GM18499 (cell line): Measurements from ENCODE around the gene CHMP1A.
"Not testable (repeated sequence)": the region's sequence is repeated elsewhere in the genome, so short reads cannot be mapped to it uniquely, and the experiment has no call there.

ENCODE experiments used
- ATAC-seq: cut with Tn5 transposase; IDR thresholded peaks from one replicate; pipeline ENCODE4 v1.9.1; 2021; ENCODE audit warnings: moderate number of reproducible peaks; ENCODE audit not compliant: insufficient read depth, unreplicated experiment

Gene CHMP1A

GRCh38 chr16:89661215-89661614 is 3.7 kb upstream of the CHMP1A start:
- ATAC-seq = no peak

DNA sequence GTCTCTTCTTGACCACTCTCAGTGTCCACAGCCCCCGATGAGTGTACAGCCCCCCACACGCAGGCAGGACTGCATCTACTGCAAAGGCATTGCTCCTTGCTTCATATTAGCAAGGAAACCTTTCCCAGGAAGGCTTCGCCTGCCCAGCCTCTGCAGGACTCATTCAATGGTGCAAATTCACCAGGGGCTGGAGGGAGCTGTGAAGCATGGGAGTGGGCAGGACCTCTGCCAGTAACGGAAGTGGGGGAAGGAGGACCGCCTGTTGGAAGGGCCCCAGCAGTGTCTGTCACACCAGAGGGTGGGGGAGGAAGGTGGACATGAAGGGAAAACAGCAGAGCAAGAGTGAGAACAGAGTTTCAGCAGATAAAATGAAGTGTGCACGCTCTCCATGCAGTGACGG is 2.6 kb upstream of the CHMP1A start:
- ATAC-seq = no peak

GRCh38 chr16:89658221-89658879 is 842 bp upstream of the CHMP1A start:
- ATAC-seq = no peak

GRCh38 chr16:89656435-89657121 is 930 bp downstream of the CHMP1A start:
- ATAC-seq = no peak

- ATAC-seq = no peak
Observed at GRCh38 chr16:89655062-89655643, 2.4 kb downstream of the CHMP1A start.

- ATAC-seq = no peak
Observed at GRCh38 chr16:89653656-89654295, 3.7 kb downstream of the CHMP1A start.

GRCh38 chr16:89651584-89651983 is 5.9 kb downstream of the CHMP1A start:
- ATAC-seq = no peak

DNA sequence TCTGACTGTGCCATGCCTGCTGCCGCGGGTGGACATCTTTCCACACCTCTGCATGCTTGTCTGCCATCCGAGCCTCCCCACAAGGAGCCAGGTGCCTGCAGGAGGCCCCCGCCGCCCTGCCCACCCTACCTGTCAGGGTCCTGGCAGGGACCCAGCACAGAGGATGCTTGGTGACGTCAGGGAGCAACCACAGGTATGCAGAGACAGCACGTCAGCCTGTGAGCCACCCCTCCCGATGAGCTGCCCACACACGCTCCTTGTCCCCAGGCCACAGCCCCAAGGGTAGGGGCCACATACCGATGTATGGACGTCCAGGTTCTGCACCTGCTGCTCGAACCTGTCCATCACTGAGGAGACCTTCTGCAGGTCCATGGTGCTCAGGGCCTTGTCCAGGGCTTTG is 10.6 kb downstream of the CHMP1A start:
- ATAC-seq = no peak

DNA sequence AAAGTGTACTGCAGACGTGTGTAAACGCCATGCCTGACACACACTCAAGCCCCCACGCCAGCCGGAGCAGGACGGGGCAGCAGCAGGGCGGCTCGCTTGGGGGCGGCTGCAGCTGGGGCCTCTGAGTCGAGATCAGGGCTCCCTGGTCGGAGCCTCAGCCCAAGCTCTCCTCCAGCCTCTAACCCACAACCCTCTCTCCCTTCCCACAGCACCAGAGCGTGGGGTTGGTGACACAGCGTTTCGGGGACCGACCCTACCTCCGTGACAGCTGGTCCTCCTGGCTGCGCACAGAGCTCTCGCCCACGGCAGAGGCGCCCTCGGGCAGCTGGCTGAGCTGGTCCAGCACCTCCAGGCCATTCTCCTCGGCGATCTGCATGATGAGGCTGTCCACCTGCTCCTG is 11.2 kb downstream of the CHMP1A start:
- no peak for ATAC-seq

DNA sequence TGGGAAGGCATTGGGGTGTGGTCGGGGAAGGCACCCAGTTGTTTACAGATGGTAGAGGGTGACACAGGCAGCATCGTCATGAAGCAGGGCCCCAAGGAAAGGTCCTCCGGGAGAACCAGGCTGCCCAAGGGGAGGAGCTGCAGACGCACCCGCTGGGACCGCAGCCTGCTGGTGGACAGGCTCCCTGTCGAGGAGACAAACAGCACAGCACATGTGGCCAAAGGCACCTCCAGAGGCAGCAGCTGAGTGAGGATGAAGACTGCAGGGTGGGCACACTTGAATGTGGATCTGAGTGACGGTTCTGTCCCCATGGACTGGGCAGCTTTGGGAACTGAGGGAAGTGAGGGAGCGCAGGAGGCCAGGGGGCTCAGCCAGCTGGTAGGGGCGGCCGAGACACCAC is 12.4 kb downstream of the CHMP1A start:
- ATAC-seq = no peak

DNA sequence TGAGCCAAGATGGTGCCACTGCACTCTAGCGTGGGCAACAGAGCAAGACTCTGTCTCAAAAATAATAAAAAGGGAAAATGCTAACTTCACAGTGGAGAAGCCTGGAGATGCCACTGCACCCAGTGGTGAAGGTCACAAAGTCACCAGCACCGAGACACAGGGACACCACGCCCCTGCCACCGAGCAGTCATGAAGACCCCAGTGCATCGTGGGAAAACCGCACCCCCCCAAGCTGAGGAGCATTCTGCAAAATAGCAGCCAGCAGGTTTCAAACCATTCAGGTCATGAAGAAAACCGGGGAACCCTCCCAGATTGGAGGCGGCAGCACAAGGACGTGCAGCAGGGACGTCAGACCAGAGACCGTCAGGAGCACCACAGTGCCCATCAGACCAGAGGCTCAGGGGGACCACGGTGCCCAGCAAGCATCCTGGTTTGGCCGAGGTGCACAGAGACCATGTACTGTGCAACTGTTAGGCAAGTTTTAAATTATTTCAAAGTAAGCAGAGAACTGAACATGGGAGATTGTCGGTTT is 13.7 kb downstream of the CHMP1A start:
- no peak for ATAC-seq

DNA sequence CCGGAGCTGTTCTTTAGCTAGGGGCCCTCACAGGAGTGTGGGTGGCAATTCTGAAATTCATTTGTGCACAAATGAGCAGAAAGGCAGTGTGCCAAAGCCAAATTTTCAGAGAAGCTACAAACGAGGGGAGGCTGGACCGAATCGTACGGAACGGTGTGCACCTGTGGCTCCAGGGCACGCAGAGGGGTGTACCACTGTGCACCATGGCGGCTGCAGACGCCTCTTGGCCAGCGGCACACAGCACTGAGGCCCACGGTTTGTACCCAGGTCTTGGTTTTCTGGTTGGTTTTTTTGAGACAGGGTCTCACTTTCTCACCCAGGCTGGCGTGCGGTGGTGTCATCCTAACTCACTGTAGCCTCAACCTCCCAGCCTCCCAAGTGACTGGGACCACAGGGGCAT is 14.9 kb downstream of the CHMP1A start:
- no peak for ATAC-seq

DNA sequence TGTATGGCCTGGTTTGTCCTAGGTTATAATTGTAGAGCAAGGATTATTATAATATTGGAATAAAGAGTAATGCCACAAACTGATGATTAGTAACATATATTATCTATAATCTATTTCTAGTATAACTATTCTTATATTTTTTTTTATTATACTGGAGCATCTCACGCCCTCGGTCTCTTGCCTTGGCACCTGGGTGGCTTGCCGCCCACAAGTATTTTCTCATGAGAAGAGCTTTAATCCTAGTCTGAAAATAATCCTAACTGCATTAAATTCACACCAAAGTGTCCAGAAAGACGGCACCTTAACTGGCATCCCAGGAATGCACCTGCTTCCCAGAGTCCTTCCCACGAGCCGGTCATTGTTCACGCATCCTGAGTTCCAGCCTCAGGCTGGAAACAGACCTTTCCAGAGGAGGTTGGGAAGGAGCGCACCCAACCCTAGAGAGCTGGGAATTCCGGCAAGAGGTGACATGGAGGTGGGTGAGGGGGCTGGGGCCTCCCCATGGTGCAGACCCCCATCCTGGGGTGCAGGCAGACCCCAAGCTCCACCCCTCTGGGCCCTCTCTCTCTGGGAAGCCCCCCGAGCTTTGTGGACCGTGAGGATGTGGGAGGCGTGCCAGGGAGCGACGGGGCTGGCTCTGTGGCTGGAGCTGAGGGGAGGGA is 15.9 kb downstream of the CHMP1A start:
- ATAC-seq = no peak

- ATAC-seq = no peak
Observed at GRCh38 chr16:89639385-89639784, 18.1 kb downstream of the CHMP1A start.

GRCh38 chr16:89638455-89638854 is 19.1 kb downstream of the CHMP1A start:
- ATAC-seq = no peak

DNA sequence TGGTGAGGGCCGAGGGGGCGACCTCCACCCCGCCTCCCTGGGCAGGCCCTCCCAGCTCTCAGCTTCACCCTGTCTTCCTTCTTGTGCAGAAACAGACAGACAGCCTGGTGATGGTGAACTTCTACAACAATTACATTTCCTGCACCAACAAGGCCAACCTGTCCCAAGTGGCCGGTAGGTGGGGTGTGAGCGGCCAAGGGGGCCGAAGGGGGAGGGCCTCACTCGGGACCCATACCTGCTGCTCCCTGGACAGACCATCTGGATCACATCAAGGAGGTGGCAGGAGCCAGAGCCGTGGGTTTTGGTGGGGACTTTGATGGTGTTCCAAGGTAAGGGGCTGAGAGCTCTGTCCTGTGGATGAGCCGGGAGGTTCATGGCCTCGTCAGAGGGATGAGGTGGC is 20.1 kb downstream of the CHMP1A start:
- no peak for ATAC-seq

- ATAC-seq = no peak
Observed at GRCh38 chr16:89636663-89637062, 20.8 kb downstream of the CHMP1A start.

DNA sequence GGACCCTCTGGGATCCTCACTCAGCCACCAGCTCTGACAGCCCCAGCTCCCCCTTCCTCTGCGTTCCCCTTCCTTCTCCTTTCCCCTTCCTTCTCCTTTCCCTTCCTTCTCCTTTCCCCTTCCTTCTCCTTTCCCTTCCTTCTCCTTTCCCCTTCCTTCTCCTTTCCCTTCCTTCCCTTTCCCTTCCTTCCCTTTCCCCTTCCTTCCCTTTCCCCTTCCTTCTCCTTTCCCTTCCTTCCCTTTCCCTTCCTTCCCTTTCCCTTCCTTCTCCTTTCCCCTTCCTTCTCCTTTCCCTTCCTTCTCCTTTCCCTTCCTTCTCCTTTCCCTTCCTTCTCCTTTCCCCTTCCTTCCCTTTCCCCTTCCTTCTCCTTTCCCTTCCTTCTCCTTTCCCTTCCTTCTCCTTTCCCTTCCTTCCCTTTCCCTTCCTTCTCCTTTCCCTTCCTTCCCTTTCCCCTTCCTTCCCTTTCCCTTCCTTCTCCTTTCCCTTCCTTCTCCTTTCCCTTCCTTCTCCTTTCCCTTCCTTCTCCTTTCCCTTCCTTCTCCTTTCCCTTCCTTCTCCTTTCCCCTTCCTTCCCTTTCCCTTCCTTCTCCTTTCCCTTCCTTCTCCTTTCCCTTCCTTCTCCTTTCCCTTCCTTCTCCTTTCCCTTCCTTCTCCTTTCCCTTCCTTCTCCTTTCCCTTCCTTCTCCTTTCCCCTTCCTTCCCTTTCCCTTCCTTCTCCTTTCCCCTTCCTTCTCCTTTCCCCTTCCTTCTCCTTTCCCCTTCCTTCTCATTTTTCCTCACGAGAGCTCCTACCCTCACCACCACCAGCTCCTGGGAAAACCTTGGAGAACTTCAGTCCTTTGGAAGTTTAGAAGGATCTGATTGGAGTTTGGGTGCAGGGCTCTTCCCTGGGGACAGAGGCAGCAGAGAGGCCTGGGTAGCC is 22.8 kb downstream of the CHMP1A start:
- not testable (repeated sequence) for ATAC-seq

DNA sequence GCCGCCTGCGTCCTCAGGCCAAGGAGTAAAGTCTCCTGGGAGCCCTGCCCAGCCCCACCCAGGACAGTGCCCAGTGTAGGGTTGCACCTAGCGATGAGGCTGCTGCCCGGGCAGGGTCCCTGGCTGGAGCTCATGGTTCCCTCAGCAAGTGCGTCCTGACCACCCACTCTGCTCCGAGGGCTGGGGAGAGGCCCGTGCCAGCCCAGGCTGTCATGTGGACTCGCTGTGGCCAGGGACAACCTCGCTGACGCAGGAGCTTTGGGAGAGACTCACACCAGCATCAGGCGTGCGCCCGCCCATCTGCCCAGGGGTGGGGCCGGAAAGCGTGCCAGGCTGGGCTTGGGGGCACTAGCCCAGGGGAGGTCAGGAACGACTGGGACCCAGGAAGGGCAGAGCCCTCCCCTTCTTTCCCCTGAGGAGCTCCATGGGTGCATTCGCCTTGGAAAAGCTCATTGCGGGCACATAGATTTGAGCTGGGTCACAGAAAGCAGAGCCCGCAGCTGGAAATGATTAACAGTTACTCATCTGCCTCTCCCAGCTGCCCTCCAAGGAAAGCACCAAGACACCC is 24.4 kb downstream of the CHMP1A start:
- no peak for ATAC-seq
